Fibroblast of pulmonary artery (primary cell): ENCODE results near the gene ZNF804B.

Source experiments
- DNase-seq: peaks from one replicate; pipeline ENCODE4 v3.0.0-alpha.2; 2010; ENCODE audit warnings: low read depth
- H3K4me3 ChIP-seq: replicated peaks from 2 replicates; pipeline ENCODE4 v1.5.1; 2011; ENCODE audit warnings: low read depth, mild to moderate bottlenecking, control low read depth, low read length, moderate library complexity
- CTCF ChIP-seq: IDR thresholded peaks from 2 replicates; pipeline ENCODE4 v1.5.1; 2011; ENCODE audit warnings: mild to moderate bottlenecking, control low read depth, low read length, inconsistent platforms; ENCODE audit errors: missing control alignments

Gene ZNF804B

GRCh38 chr7:88912852-88913251 is 153.4 kb downstream of the ZNF804B start:
- DNase-seq: no peak
- no peak overlapping the region for H3K4me3 ChIP-seq
- no peak for TF ChIP-seq CTCF

GRCh38 chr7:88915615-88916014 is 156.1 kb downstream of the ZNF804B start:
- DNase-seq: no peak
- H3K4me3 ChIP-seq: no peak overlapping the region
- TF ChIP-seq CTCF: no peak

GRCh38 chr7:88919478-88920131 is 160.1 kb downstream of the ZNF804B start:
- TF ChIP-seq CTCF: no peak
- no peak for DNase-seq
- no peak overlapping the region for H3K4me3 ChIP-seq

- TF ChIP-seq CTCF: no peak
- DNase-seq: no peak
- no peak overlapping the region for H3K4me3 ChIP-seq
Observed at GRCh38 chr7:88922944-88923343, 163.4 kb downstream of the ZNF804B start.

- DNase-seq: no peak
- no peak overlapping the region for H3K4me3 ChIP-seq
Observed at GRCh38 chr7:88928276-88928675, 168.8 kb downstream of the ZNF804B start.

GRCh38 chr7:88929719-88930118 is 170.2 kb downstream of the ZNF804B start:
- no peak for DNase-seq

More at GRCh38 chr7:88928276-88928675, 168.8 kb downstream of the ZNF804B start:
- no peak for TF ChIP-seq CTCF

More at GRCh38 chr7:88929719-88930118, 170.2 kb downstream of the ZNF804B start:
- TF ChIP-seq CTCF: no peak
- H3K4me3 ChIP-seq: no peak overlapping the region
